Measurements from ENCODE around the gene SLC37A3.

- TF ChIP-seq CTCF (IDR thresholded peaks at IDR 0.05; ENCODE audit: low read depth, low read length) (no peak), EZH2phosphoT487 (IDR thresholded peaks at IDR 0.05; ENCODE audit: low read depth) (no peak)
These were observed 48.1 kb upstream of the SLC37A3 start for GRCh38 chr7:140446467-140446866.
